ENCODE data around the gene IL6R. TPM values are rescaled to one million over a fixed set of nuclear protein-coding genes. Genes with fewer than 3 reads are reported as not detected.

IL6R gene
- total RNA-seq, 1 experiment from 2014 or later = 12.2 TPM

- POLR2A ChIA-PET = no interaction called here
- no peaks in the 10 kb centered on the region for H3K4me1 ChIP-seq (ENCODE audit: control insufficient read depth, insufficient read depth, low read length)
- in situ Hi-C loops (cut with HindIII; ENCODE audit: low pct_unique_long_range_greater_than_20kb, low sequenced_read_pairs) = no loop called here
- no peak overlapping the region for H3K4me3 ChIP-seq (ENCODE audit: low read depth in 2 of 2, low read length in 2 of 2)
- intact Hi-C loops (cut with micrococcal nuclease; ENCODE audit: unreplicated experiment) = no loop called here
- ATAC-seq (0 out of 2 replicates have a peak, but pooled peaks have one; percentile 26), DNase-seq (ENCODE audit: low read depth, low spot score) (no peak)
- no peak for TF ChIP-seq REST (IDR thresholded peaks at IDR 0.05; ENCODE audit: insufficient read depth in 1 of 2, low read depth in 2 of 2, low read length in 1 of 2)
- TF ChIP-seq, protein P1, sequence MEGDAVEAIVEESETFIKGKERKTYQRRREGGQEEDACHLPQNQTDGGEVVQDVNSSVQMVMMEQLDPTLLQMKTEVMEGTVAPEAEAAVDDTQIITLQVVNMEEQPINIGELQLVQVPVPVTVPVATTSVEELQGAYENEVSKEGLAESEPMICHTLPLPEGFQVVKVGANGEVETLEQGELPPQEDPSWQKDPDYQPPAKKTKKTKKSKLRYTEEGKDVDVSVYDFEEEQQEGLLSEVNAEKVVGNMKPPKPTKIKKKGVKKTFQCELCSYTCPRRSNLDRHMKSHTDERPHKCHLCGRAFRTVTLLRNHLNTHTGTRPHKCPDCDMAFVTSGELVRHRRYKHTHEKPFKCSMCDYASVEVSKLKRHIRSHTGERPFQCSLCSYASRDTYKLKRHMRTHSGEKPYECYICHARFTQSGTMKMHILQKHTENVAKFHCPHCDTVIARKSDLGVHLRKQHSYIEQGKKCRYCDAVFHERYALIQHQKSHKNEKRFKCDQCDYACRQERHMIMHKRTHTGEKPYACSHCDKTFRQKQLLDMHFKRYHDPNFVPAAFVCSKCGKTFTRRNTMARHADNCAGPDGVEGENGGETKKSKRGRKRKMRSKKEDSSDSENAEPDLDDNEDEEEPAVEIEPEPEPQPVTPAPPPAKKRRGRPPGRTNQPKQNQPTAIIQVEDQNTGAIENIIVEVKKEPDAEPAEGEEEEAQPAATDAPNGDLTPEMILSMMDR (IDR thresholded peaks at IDR 0.05) = no peak
- TF ChIP-seq TCF7L2 (IDR thresholded peaks at IDR 0.05; ENCODE audit: low read depth, low read length) = no peak
- TF ChIP-seq SIN3A (IDR thresholded peaks at IDR 0.05; ENCODE audit: borderline replicate concordance, insufficient read depth, low read depth, low read length) = no peak
- TF ChIP-seq POLR2AphosphoS5 (IDR thresholded peaks at IDR 0.05; ENCODE audit: low read depth, low read length) = no peak
- CTCF ChIA-PET = interaction anchor here (0.6 kb wide), 2 partner anchors 23 to 105 kb away, joined by 3 to 9 read pairs; no protein-coding TSS in a partner anchor
- H3K27me3 ChIP-seq (ENCODE audit: control insufficient read depth, insufficient read depth, low read length) = no peaks in the 10 kb centered on the region
- BruUV-seq (replicated peaks) = no TSS peak
- no peak overlapping the region for H3K27ac ChIP-seq (ENCODE audit: low read length)
- H3K36me3 ChIP-seq (ENCODE audit: control insufficient read depth, insufficient read depth, low read length) = no peaks in the 10 kb centered on the region
- H3K9me3 ChIP-seq (ENCODE audit: control insufficient read depth, insufficient read depth, low read depth, low read length) = no peaks in the 10 kb centered on the region
Measured at GRCh38 chr1:154391086-154391770, 13.9 kb upstream of the IL6R start.

GRCh38 chr1:154398141-154398540, 7.0 kb upstream of the IL6R start:
- TF ChIP-seq SIN3A (IDR thresholded peaks at IDR 0.05; ENCODE audit: borderline replicate concordance, insufficient read depth, low read depth, low read length) (no peak), TCF7L2 (IDR thresholded peaks at IDR 0.05; ENCODE audit: low read depth, low read length) (no peak), REST (IDR thresholded peaks at IDR 0.05; ENCODE audit: insufficient read depth in 1 of 2, low read depth in 2 of 2, low read length in 1 of 2) (no peak), POLR2AphosphoS5 (IDR thresholded peaks at IDR 0.05; ENCODE audit: low read depth, low read length) (no peak)
- TF ChIP-seq, protein P1 (IDR thresholded peaks at IDR 0.05) = no peak
- ATAC-seq (no peak), DNase-seq (ENCODE audit: low read depth, low spot score) (no peak)
- ChIA-PET POLR2A (no interaction called here), CTCF (interaction anchor here (0.6 kb wide), 1 partner anchor 213 kb away, joined by 5 read pairs; no protein-coding TSS in a partner anchor)
- no peaks in the 10 kb centered on the region for H3K27me3 ChIP-seq (ENCODE audit: control insufficient read depth, insufficient read depth, low read length)
- H3K27ac ChIP-seq (ENCODE audit: low read length) = no peak overlapping the region
- in situ Hi-C loops (cut with HindIII; ENCODE audit: low pct_unique_long_range_greater_than_20kb, low sequenced_read_pairs) = no loop called here
- H3K9me3 ChIP-seq (ENCODE audit: control insufficient read depth, insufficient read depth, low read depth, low read length) = no peaks in the 10 kb centered on the region
- H3K4me3 ChIP-seq (ENCODE audit: low read depth in 2 of 2, low read length in 2 of 2) = no peak overlapping the region
- no peaks in the 10 kb centered on the region for H3K36me3 ChIP-seq (ENCODE audit: control insufficient read depth, insufficient read depth, low read length)
- no TSS peak for BruUV-seq (replicated peaks)
- intact Hi-C loops (cut with micrococcal nuclease; ENCODE audit: unreplicated experiment) = no loop called here
- H3K4me1 ChIP-seq (ENCODE audit: control insufficient read depth, insufficient read depth, low read length) = no peaks in the 10 kb centered on the region; the same call in 1 of the 2 replicates

Measured in Panc1 (cell line).